Esophagus muscularis mucosa (tissue), 4 donors: Measurements from ENCODE around the gene CRYGB.

Experiments used
- EP300 ChIP-seq: sonication (generic); formaldehyde crosslinking; IDR thresholded peaks from one replicate; pipeline ENCODE4 v1.6.1; 2017; ENCODE audit warnings: antibody characterized with exemption
- POLR2A ChIP-seq: fragments of 450-650 bp; IDR thresholded peaks from one replicate; pipeline ENCODE4 v1.6.1; 2017; ENCODE audit warnings: antibody characterized with exemption, moderate library complexity, mild to moderate bottlenecking, low read depth
- POLR2AphosphoS5 ChIP-seq, 2 donors: sonication (generic); formaldehyde crosslinking; IDR thresholded peaks; one replicate each; pipeline ENCODE4 v1.6.1; 2017; ENCODE audit warnings: antibody characterized with exemption in 2 of 2
- TF ChIP-seq, protein P1 (sequence below), 3 experiments: fragments of 200-600 bp in 2 of 3; fragments of 450-650 bp in 1 of 3; sonication (generic) in 2 of 3; IDR thresholded peaks; one replicate each; pipeline ENCODE4 v1.5.1; 2017 to 2019; ENCODE audit warnings: antibody characterized with exemption in 3 of 3, mild to moderate bottlenecking in 2 of 3, moderate library complexity in 1 of 3

- TF ChIP-seq POLR2A (no peak), POLR2AphosphoS5 (IDR thresholded peaks at IDR 0.05) (no peak), EP300 (no peak)
- TF ChIP-seq, protein P1, sequence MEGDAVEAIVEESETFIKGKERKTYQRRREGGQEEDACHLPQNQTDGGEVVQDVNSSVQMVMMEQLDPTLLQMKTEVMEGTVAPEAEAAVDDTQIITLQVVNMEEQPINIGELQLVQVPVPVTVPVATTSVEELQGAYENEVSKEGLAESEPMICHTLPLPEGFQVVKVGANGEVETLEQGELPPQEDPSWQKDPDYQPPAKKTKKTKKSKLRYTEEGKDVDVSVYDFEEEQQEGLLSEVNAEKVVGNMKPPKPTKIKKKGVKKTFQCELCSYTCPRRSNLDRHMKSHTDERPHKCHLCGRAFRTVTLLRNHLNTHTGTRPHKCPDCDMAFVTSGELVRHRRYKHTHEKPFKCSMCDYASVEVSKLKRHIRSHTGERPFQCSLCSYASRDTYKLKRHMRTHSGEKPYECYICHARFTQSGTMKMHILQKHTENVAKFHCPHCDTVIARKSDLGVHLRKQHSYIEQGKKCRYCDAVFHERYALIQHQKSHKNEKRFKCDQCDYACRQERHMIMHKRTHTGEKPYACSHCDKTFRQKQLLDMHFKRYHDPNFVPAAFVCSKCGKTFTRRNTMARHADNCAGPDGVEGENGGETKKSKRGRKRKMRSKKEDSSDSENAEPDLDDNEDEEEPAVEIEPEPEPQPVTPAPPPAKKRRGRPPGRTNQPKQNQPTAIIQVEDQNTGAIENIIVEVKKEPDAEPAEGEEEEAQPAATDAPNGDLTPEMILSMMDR (IDR thresholded peaks at IDR 0.05), result no peak
Observed at GRCh38 chr2:208134928-208135586, 10.9 kb downstream of the CRYGB start.
